GM19324 (cell line): ENCODE results near the gene ADRA2B.
"Not testable (repeated sequence)": the region's sequence is repeated elsewhere in the genome, so short reads cannot be mapped to it uniquely, and the experiment has no call there.

Experiments used
- ATAC-seq: cut with Tn5 transposase; IDR thresholded peaks from one replicate; pipeline ENCODE4 v1.9.1; 2021; ENCODE audit warnings: mild to moderate bottlenecking, moderate library complexity; ENCODE audit not compliant: unreplicated experiment, low FRiP score

The ADRA2B gene

GRCh38 chr2:96116424-96116878 lies at the start of gene ADRA2B:
ADRA2B (minus strand) TSS chr2:96116571; CDS start chr2:96116149, 422 bp downstream.
- peak; percentile 24 for ATAC-seq

- ATAC-seq, result peak; percentile 63
Observed at GRCh38 chr2:96164459-96165184, 48.3 kb upstream of the ADRA2B start.

DNA sequence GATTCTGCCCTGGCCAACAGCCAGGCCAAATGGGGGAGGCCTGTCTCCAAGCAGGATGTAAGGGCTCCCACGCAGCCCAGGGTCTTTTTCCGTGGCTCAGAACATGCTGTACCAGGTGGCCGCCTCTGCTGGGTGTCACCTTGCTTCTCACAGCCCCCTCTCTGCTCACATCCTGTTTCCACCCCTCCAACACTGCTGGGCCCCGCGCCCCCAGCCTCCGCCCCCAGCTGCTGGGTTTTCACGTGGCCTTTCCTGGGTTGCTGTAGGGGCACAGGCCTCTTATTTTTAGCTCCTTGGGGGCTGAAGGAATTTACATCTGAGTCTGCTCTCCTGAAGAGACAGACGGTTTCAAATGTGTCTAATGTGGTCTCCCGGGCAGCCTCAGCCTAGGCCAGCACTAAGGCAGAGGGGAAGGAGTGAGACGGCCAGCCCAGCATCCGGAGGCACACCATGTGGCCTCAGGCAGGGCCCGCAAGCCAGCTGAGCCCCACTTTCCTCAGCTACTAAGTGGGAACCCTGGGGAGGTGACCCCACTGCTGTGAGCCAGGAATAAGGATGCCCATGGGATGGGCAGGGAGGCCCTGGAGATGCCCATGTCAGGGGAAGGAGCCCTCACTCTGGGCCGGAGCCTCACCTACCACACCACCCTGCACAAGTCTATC lies 47.5 kb upstream of the ADRA2B start:
- ATAC-seq, result peak; percentile 67

GRCh38 chr2:96163415-96163767 lies 47.0 kb upstream of the ADRA2B start:
- ATAC-seq, result peak; percentile 13

DNA sequence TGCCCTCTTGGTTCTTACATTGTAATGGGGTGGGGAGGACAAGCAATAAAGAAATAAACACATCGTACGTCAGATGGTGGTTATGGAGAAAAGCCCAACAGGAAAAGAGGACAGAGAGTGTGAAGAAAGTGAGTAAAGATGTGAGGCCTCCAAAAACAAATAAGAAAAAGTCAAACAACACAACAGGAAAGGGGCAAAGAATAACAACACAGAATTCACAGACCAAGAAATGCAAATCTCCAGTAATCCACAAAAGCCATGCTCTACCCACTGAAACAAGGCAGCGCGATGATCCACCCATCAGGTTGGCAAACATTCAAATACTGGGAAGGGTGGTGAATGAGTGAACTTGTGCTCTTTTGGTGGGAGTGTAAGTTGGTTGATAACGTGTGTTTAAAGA lies 45.5 kb upstream of the ADRA2B start:
- ATAC-seq, result no peak

GRCh38 chr2:96160366-96160765 lies 44.0 kb upstream of the ADRA2B start:
- ATAC-seq, result not testable (repeated sequence)

GRCh38 chr2:96159084-96159830 lies 42.9 kb upstream of the ADRA2B start:
- no peak for ATAC-seq

DNA sequence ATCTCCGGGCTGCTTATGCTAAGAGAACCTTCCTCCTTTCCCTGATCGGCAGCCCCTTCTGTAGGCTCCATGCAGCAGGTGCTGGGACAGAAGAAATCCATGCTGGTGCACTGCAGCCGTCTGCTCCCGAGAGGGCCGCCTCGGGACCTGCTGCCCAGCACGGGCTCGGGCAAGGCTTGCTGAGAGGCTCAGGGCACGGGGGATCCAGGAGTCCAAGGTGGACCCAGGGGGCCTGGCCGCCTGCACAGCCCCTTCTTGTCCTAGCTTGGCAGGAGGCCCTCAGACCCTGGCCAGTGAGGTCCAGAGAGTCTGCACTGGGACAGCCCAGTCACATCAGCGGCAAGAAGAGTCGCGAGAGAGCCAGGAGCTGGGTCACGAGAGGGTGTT lies 42.2 kb upstream of the ADRA2B start:
- ATAC-seq, result no peak

- ATAC-seq, result peak; percentile 51
Observed at GRCh38 chr2:96157649-96158553, 41.5 kb upstream of the ADRA2B start.

DNA sequence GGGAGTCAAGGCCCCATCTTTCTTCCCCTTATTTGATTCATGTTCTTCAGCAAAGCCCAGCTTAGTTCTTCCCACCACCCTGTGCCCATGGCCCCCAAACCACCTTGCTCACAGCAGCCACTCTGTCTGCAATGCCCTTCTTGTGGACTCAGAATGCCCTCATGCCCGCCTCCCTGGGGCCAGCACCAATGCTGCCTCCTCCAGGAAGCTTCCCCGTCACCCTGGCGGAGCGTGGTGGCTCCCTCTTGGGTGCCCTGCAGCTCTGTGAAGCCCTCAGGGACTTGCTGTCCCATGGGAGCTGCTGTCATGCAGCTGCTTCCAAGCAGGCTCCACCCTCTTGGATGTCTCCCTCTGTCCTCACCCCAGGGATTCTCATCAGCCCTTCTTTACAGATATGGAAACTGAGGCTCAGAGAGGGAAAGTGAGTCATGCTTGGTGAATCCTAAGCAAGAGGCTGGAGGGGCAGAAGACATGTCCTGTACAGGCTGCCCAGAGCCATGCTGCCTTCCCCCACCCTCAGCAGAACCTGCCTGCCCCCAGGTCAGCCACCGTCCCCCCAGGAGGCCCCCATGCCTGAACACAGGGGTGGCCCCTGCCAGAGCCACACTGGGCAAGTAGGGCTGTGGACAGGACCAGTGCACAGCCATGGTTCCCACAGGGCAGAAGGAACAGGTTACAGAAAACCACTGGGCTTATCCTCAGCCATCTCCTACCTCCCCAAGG lies 40.7 kb upstream of the ADRA2B start:
- peak; percentile 32 for ATAC-seq

DNA sequence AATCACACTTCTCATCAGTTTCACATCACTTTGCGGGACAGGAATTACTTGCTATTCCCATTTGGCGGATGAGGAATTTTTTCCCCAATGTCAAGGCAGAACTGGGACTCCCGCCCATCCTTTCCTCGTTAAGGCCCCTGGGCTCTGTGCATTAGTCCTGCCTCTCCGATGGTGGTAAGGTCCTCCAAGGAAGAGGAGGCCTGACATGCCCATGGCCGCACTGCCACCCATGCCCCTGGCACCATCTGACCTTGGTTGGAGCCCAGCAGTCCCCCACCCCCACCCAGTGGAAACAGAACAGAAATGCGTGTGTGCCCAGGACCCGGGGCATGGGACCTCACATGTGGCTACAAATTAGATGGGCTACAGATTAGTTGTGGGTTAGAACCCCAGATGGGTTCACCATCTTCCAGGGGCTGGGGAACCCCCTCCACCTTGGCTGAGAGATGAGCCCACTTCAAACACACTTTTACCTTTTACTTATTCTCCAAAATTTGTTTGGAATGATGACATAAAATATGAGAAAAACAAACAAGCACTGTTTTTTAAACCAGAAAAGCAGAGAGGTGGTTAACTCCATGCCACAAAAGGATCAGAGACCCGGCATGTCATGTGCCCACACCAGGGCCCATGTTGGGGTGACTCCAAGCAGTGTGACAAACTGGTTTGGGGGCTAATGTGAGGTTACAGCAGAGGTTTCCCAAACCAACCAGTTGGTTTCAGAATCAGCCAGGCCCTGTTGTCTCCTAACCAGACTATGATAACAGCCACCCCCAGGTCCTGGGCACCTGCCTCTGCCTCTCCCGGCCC lies 39.8 kb upstream of the ADRA2B start:
- ATAC-seq, result no peak

DNA sequence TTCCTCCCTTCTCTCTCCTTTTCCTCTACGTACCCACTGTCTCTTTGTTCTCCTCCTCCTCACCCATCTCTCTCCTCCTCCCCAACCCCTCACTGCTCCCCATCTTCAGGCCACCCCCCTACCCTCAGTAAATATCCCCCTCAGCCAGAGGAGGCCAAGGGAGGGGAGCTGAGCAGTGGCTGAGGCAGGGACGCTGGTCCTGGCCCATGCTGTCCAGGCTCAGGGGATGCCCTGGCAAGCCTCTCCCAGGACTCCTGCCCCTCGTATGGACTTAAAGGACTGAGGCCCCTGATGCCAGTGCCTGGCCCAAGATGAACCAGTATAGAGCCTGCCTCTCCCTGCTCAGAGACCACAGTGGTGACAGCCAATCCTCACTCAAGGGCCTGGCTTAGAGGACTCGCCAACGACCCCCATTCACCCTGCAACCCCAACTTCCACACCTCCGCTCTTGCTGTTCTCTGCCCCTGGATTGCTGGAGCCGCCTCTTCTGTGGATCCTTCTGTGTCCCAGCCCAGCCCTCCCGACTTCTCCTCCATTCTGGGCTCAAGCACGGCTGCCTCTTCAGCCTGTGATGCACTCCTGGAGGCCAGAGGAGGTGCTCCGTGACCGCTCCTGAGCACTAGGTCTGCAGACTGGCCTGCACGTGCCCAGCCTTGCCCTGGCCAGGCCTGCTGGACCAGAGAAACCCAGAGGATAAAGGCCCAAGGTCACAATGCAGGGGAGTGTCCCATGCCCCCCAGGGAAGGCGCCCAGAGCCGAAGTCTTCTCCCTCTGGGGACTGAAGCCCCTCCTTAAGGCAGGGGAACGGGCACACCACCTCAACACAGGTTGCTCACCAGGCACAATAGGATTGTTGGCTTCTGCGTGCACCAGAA lies 38.4 kb upstream of the ADRA2B start:
- ATAC-seq, result no peak

- no peak for ATAC-seq
Observed at GRCh38 chr2:96153991-96154431, 37.6 kb upstream of the ADRA2B start.

DNA sequence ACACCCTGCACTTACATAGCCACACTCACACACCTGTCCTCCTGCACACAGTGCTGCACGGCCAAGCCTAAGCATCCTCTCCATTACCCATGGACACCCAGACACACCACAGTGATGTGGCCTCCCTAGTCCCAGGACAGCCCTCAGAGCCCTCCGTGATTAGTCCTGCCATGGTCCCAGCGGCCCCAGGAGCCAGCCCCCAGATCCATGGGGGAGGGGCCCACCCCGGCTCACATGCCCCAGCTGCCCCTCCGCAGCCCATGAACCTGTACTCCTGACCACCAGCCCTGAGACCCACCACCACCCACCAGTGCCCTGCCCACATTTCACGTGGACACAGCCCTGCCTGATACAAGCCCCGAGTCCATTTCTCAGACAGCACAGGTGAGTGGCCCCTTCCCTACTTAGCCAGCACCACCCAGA lies 36.9 kb upstream of the ADRA2B start:
- no peak for ATAC-seq

GRCh38 chr2:96152304-96153161 lies 36.2 kb upstream of the ADRA2B start:
- no peak for ATAC-seq

- no peak for ATAC-seq
Observed at GRCh38 chr2:96151595-96152303, 35.4 kb upstream of the ADRA2B start.
